GM12878 (cell line): ENCODE results near the gene PCDHGA5. TPM values are rescaled to one million over a fixed set of nuclear protein-coding genes. Genes with fewer than 3 reads are reported as not detected.

ENCODE experiments used
- ATAC-seq: fragments of 200-7000 bp; cut with Tn5 transposase; 3 replicates; pipeline ENCODE4 v1.9.1; 2020; ENCODE audit warnings: mild to moderate bottlenecking, moderate library complexity
- BruUV-seq: library from RNA; stranded (reverse); fragments of 400-500 nt; replicated peaks from 2 replicates; lab custom pipeline; 2021; lab: Mats Ljungman, UMichigan
- CTCF ChIA-PET: fragments of 300-600 bp; sonication (Branson Sonifier 250); formaldehyde crosslinking; extraction: SDS; loops from one replicate; lab custom pipeline; 2021; ENCODE audit warnings: inconsistent platforms; lab: Yijun Ruan, JAX
- POLR2A ChIA-PET: fragments of 350-600 bp; formaldehyde crosslinking; extraction: SDS; loops from one replicate; lab custom pipeline; 2021; ENCODE audit warnings: inconsistent platforms; lab: Charles Lee
- RAD21 ChIA-PET: fragments of 300-600 bp; sonication (Branson Sonifier 250); formaldehyde crosslinking; loops from one replicate; lab custom pipeline; 2023; ENCODE audit warnings: antibody characterized with exemption; ENCODE audit not compliant: unreplicated experiment; lab: Charles Lee
- SMC1A ChIA-PET: fragments of 300-600 bp; sonication (Branson Sonifier 250); formaldehyde crosslinking; loops from one replicate; lab custom pipeline; 2023; ENCODE audit not compliant: unreplicated experiment, uncharacterized antibody; lab: Charles Lee
- DNase-seq: peaks from one replicate; pipeline ENCODE4 v3.0.0-alpha.2; 2011; ENCODE audit warnings: low read depth, low spot score
- FAIRE-seq: peaks from 3 replicates; lab custom pipeline; 2011; peaks lifted over from hg19 to GRCh38; lab: Jason Lieb, UNC
- H2AFZ ChIP-seq: 2 replicates; pipeline ENCODE4 v1.6.0; 2011; ENCODE audit warnings: low read depth, low read length, control low read depth; ENCODE audit not compliant: control insufficient read depth
- H3K27ac ChIP-seq: 2 replicates; pipeline ENCODE4 v1.5.1; 2011; ENCODE audit warnings: control low read depth; ENCODE audit not compliant: control insufficient read depth, insufficient read depth
- H3K27me3 ChIP-seq, 2 experiments: replicated peaks in 1 of 2; 2 replicates each; pipeline versions ENCODE4 v1.6.0 to v1.6.1; 2011; ENCODE audit warnings: low read length in 1 of 2; ENCODE audit not compliant: control insufficient read depth in 2 of 2, insufficient read depth in 2 of 2
- H3K36me3 ChIP-seq, 2 experiments: 2 replicates each; pipeline ENCODE4 v1.5.1; 2011; ENCODE audit warnings: low read length in 1 of 2; ENCODE audit not compliant: control insufficient read depth in 2 of 2, insufficient read depth in 2 of 2
- H3K4me1 ChIP-seq: 2 replicates; pipeline ENCODE4 v1.6.1; 2011; ENCODE audit warnings: mild to moderate bottlenecking, low read length, moderate library complexity, mixed read lengths; ENCODE audit not compliant: control insufficient read depth, insufficient read depth
- H3K4me2 ChIP-seq: 2 replicates; pipeline ENCODE4 v1.6.0; 2011; ENCODE audit warnings: control low read depth; ENCODE audit not compliant: control insufficient read depth, insufficient read depth
- H3K4me3 ChIP-seq: fragments of 200-600 bp; sonication (generic); 2 replicates; pipeline ENCODE4 v1.5.1; 2016
- H3K79me2 ChIP-seq: 2 replicates; pipeline ENCODE4 v1.6.0; 2011; ENCODE audit warnings: low read length; ENCODE audit not compliant: control insufficient read depth, insufficient read depth
- H3K9ac ChIP-seq: 2 replicates; pipeline ENCODE4 v1.8.0; 2011; ENCODE audit warnings: low read length, control low read depth, mixed read lengths; ENCODE audit not compliant: control insufficient read depth, insufficient read depth
- H3K9me3 ChIP-seq: replicated peaks from 3 replicates; pipeline ENCODE4 v1.5.1; 2011; ENCODE audit warnings: mild to moderate bottlenecking, low read length; ENCODE audit not compliant: control insufficient read depth, insufficient read depth
- H4K20me1 ChIP-seq: 2 replicates; pipeline ENCODE4 v1.6.0; 2011; ENCODE audit not compliant: control insufficient read depth, insufficient read depth
- POLR2A ChIP-seq: IDR thresholded peaks from 2 replicates; pipeline ENCODE4 v1.6.1; 2011; ENCODE audit warnings: low read depth, mild to moderate bottlenecking, low read length
- SMAD5 ChIP-seq: IDR thresholded peaks from 2 replicates; pipeline ENCODE4 v1.6.1; 2016; ENCODE audit warnings: antibody characterized with exemption, low read depth
- STAT3 ChIP-seq: IDR thresholded peaks from 2 replicates; pipeline ENCODE4 v1.6.1; 2011; ENCODE audit warnings: low read depth, low read length, improper control_type of control experiment
- WGBS: methylation state at CpG from one replicate; pipeline ENCODE4 v1.1.6; 2016; ENCODE audit warnings: low lambda C conversion rate; ENCODE audit not compliant: insufficient replicate concordance, insufficient coverage; ENCODE audit errors: missing lambda C conversion rate; 5-methylcytosine and 5-hydroxymethylcytosine counted together
- in situ Hi-C: fragments of 300-500 bp; cut with MboI; formaldehyde crosslinking; loops from 9 replicates; pipeline ENCODE4 v1.14.3; 2018; ENCODE audit warnings: mixed read lengths
- intact Hi-C: fragments of 100-400 bp; cut with micrococcal nuclease; formaldehyde crosslinking; loops from one replicate; pipeline ENCODE4 v1.14.2; 2022; ENCODE audit not compliant: unreplicated experiment
- polyA plus RNA-seq, 11 experiments: library from polyadenylated mRNA; depleted of rRNA in 4 of 11; unstranded in 6 of 11; stranded (reverse) in 5 of 11; fragments of >200 nt; fragmentation: Nextera tagmentation in 4 of 11; fragmentation: Illumina TruSeq in 1 of 11; extraction: Ambion mirVana in 4 of 11; extraction: Trizol in 1 of 11; gene quantifications; 1 replicate in 1 of 11; 2 replicates in 10 of 11; pipeline versions ENCODE4 v1.2.1 to v1.2.3, GENCODE V29; 2011 to 2016; ENCODE audit warnings: inconsistent platforms in 2 of 11, missing spikeins in 2 of 11, low read depth in 1 of 11
- total RNA-seq, 4 experiments: library from RNA; depleted of rRNA in 3 of 4; stranded (reverse); fragments of >200 nt in 3 of 4; fragmentation: Illumina TruSeq in 1 of 4; extraction: Trizol in 1 of 4; gene quantifications; 2 replicates each; pipeline versions ENCODE4 v1.2.1 to v1.2.3, GENCODE V29; 2013 to 2021

PCDHGA5 gene
- total and polyA plus RNA-seq, 10 of the 15 experiments (the other 5 are each of a cell fraction or from before 2014, with no cell fraction given): 0.10 to 0.23 (median 0.16) TPM; not detected in 4

GRCh38 chr5:141319699-141320098 lies 44.3 kb upstream of the PCDHGA5 start:
- H4K20me1 ChIP-seq: no peaks in the 10 kb centered on the region
- ATAC-seq (no peak), FAIRE-seq (no peak), DNase-seq (no peak)
- POLR2A ChIA-PET: interaction anchor here (1.2 to 1.6 kb wide), 2 partner anchors 15 to 51 kb away, joined by 6 to 7 read pairs; partner anchors contain the start of gene PCDHGB3
- no peak overlapping the region for H3K27ac ChIP-seq
- in situ Hi-C loops (loop anchor here (10.0 kb wide), 1 partner anchor 245 kb away; no protein-coding TSS in a partner anchor), intact Hi-C loops (loop anchor here (2.0 kb wide), 2 partner anchors 93 to 245 kb away; partner anchors contain the start of gene PCDHGA10)
- no peaks in the 10 kb centered on the region for H3K27me3 ChIP-seq
- peak overlapping the region; percentile 81 for H3K4me3 ChIP-seq
- 0 out of 4 replicates have a peak, but pooled peaks cover 0 to 4% of the 10 kb centered on the region in 2 experiments for H3K36me3 ChIP-seq
- RAD21 ChIA-PET: interaction anchor here (1.0 to 2.7 kb wide), 4 partner anchors 50 to 244 kb away, joined by 3 to 17 read pairs (median 9); partner anchors contain the start of genes PCDHGB3 and PCDHGB7
- WGBS: 61% methylated on average over 5 of the region's 5 CpGs
- BruUV-seq: no TSS peak
- H3K4me1 ChIP-seq: no peaks in the 10 kb centered on the region
- peaks cover 23% of the 10 kb centered on the region for H3K79me2 ChIP-seq
- CTCF ChIA-PET: interaction anchor here (0.7 to 3.1 kb wide), 28 partner anchors 11 to 273 kb away, joined by 3 to 21 read pairs (median 5); partner anchors contain the start of genes PCDHB13, PCDHGA1, PCDHGA10 and PCDHGA11
- H3K4me2 ChIP-seq: peak overlapping the region; percentile 68; the same call in 1 of the 2 replicates
- no peak overlapping the region for H3K9ac ChIP-seq
- SMC1A ChIA-PET: interaction anchor here (0.9 to 1.8 kb wide), 6 partner anchors 9 to 209 kb away, joined by 3 to 12 read pairs (median 4); partner anchors contain the start of gene PCDHGA11
- peaks cover 29% of the 10 kb centered on the region for H3K9me3 ChIP-seq
- 0 out of 2 replicates have a peak, but pooled peaks have one; percentile 30 for TF ChIP-seq SMAD5
- no peak for TF ChIP-seq STAT3
- peak; percentile 54; the same call in 1 of the 2 replicates for TF ChIP-seq POLR2A
- no peak overlapping the region for H2AFZ ChIP-seq
